GM21367 (cell line): ENCODE results near the gene TRPM1.
"Not testable (repeated sequence)": the region's sequence is repeated elsewhere in the genome, so short reads cannot be mapped to it uniquely, and the experiment has no call there.

Experiments
- ATAC-seq: cut with Tn5 transposase; IDR thresholded peaks from one replicate; pipeline ENCODE4 v1.9.1; 2021; ENCODE audit not compliant: unreplicated experiment

The TRPM1 gene

DNA sequence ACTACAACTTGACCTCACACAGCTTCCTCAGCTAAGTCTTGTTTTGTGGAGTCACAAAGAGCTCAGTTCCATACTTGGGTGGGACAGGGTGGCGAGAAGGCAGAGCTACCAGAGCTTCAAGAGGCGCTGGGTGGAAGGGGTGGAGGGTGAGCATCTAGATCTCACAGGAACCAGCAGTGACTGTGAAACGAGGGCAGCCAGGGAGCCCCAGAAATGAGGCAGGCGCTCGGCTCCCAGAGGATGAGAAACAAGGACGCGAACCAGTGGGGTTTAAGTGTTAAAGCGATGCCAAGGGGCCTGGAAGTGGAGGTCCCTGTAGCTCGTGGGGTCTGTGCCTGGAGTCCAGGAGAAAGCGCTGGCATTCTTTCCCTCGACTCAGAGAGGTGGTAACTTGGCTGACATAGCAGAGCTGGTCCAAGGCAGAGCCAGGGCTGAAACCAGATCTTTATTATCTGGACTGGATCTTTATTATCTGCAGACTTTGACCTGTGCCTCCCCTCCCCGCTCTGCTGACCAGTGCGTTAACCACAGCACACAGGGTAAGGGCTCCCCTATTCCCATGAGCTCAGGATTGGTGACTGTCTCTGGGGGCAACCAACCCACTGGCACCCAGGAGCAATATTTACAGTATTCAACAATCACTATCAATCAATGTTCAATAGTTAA is 26.2 kb upstream of the TRPM1 start:
- ATAC-seq: no peak

DNA sequence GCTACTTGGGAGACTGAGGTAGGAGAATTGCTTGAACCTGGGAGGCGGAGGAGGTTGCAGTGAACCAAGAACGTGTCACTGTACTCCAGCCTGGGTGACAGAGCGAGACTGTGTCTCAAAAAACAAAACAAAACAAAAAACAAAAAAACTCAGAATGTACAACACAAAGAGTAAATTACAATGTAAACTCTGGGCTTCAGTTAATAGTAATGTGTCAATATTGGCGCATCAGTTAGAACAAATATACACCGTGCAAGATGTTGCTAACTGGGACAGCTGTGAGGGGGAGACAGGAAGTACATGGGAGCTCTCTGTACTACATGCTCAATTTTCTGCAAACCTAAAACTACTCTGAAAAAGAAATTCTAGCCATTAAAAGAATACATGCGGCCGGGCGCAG is 23.5 kb upstream of the TRPM1 start:
- no peak for ATAC-seq

- no peak for ATAC-seq
Measured at GRCh38 chr15:31116423-31117030, 15.0 kb upstream of the TRPM1 start.

- no peak for ATAC-seq
Measured at GRCh38 chr15:31111091-31111647, 9.6 kb upstream of the TRPM1 start.

DNA sequence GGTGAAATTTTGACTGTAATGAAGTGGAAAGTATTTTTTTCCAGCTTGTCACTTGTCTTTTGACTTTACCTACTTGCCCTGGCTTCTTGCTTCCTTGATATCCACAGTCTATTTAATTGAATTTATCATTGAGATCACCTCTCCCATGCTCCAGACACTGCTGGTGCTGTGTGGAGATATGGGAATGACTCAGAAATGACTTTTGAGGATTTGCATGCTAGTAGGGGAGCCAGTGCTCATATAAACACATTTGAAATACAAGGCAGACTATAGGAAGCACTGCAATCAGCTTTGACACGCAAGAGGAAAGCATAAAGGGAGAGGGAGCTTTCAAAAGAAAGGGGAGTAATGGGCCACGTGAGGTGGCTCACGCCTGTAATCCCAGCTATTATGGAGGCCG is 7.3 kb upstream of the TRPM1 start:
- no peak for ATAC-seq

- ATAC-seq: no peak
Measured at GRCh38 chr15:31106495-31107300, 5.2 kb upstream of the TRPM1 start.

- ATAC-seq: no peak
Measured at GRCh38 chr15:31104003-31104402, 2.5 kb upstream of the TRPM1 start.

DNA sequence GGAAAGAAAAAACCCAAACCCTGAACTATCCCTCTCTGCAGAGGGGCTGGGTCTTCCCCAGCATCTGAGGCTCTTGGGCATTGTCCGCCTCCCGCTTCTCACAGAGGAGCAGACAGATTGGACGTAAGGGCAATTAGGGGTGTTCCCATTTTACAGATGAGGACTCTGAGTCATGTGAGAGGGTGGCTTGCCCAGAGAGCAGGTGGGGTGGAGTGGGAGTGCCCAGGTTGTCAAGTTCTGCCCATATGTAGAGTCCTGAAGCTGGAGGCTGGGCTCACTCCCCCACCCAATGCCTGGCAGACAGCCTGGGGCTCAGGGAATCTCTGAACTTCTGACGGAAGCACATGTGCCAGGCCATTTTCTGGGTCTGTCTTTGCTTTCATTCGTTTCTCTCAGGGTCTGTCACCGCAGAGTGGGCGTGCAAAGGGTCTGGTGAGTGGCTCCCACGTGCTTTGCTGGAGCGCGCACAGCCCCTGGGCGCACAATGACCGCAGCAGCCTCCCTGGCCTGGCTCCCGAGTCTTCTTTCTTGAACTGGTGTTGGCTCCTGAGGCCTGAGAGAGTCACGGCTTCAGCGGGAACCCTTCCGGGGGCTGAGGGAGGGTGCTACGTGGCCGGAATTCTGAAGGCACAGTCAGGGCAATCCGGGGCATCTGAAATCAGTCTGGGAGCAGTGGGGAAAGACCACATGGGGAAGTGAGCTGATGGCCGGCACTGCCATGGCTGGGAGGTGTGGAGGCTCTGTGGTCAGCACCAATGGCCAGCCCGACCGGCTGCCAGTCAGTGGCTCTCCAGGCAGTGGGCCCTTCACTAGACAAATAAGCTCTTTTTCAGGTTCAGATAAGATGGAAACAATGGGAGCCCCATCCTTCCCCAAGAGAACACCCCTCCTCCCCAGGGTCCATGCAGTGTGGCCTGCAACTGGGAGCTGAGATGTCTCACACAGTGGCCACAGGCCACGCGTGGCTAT is 1.1 kb upstream of the TRPM1 start:
- ATAC-seq: no peak

DNA sequence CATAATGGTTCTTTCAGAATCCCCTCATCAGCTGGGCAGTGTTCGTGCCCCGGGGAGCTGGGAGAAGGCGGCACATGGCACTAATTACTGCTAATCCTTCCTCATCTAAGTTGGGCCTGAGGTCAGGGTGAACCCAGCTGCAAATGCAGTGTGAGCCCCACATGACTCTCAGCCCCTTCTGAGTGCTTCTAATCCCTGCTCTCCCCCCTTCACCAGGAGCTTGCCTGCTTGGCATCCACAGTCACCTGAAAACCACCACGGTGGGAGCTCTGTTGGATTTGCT is 455 bp upstream of the TRPM1 start:
- ATAC-seq: no peak

- no peak for ATAC-seq
Measured at GRCh38 chr15:31100738-31101137, 787 bp downstream of the TRPM1 start.

DNA sequence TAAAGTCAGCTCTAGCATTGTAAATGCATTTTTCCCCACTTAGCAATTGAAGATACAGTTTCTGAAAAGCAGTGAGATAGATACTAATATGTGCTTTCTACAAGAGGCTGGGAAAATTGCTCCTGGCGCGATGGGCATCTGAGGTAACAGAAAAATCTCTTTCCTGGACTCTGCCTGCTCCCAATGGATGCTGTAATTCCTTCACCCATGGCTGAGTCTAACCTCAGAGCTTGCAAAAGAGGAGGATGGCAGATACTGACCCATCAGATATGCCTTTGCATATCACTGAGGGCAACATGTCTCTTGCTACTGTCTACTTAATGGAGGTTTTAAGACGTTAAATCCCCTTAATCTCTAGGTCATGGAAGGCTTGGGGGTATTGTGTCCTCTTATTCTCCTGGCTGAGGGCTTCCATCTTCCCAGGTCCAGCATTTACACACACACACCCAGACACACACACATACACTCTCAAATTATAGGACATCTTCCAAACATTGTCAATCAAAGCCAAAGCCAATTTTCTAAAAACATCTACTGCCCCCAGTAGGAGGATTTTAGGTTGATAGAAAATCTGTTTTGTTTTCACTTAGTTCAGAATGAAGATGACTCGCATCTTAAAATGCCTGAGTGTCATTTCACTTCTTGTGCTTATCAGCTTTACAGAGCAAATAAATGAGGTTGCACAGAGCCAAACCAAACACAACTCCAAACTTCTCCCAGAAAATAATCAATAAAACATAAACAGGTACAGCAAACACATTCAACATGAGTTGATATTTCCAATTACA is 2.4 kb downstream of the TRPM1 start:
- ATAC-seq: no peak

GRCh38 chr15:31098491-31098917 is 3.0 kb downstream of the TRPM1 start:
- no peak for ATAC-seq

- no peak for ATAC-seq
Measured at GRCh38 chr15:31096563-31096962, 5.0 kb downstream of the TRPM1 start.

- ATAC-seq: no peak
Measured at GRCh38 chr15:31091481-31091880, 10.0 kb downstream of the TRPM1 start.

GRCh38 chr15:31090766-31091165 is 10.8 kb downstream of the TRPM1 start:
- ATAC-seq: no peak

- no peak for ATAC-seq
Measured at GRCh38 chr15:31089368-31090047, 12.0 kb downstream of the TRPM1 start.

- no peak for ATAC-seq
Measured at GRCh38 chr15:31088672-31089367, 12.7 kb downstream of the TRPM1 start.

GRCh38 chr15:31088041-31088440 is 13.5 kb downstream of the TRPM1 start:
- not testable (repeated sequence) for ATAC-seq

DNA sequence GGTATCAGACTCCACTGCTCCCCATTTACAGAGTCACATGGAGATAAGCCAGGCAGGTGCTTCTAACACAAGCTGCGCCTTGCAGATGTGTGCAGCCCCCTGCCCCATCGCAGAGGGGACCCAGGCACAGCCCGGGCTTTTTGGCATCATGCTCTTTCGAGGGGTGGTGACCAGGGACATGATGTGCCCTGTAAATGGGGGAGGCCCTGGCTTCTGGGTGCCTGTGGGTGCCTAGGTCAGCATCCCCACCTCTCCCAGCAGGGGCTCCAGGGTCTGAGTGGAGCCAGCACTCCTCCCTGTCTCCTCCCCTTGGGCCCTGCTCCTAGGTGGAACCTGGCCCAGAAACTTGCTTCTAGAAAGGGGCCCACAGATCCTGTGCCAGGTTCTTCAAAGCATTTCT is 15.2 kb downstream of the TRPM1 start:
- no peak for ATAC-seq
